HG03175 (cell line): ENCODE data around the gene MAT2A.
A peak's percentile ranks its signal among the peaks of the same experiment; 100 is the strongest.
"Not testable (repeated sequence)": the region's sequence is repeated elsewhere in the genome, so short reads cannot be mapped to it uniquely, and the experiment has no call there.

Experiments
- ATAC-seq: cut with Tn5 transposase; IDR thresholded peaks from one replicate; pipeline ENCODE4 v1.9.1; 2021; ENCODE audit warnings: mild to moderate bottlenecking, moderate library complexity; ENCODE audit not compliant: unreplicated experiment

The MAT2A gene

DNA sequence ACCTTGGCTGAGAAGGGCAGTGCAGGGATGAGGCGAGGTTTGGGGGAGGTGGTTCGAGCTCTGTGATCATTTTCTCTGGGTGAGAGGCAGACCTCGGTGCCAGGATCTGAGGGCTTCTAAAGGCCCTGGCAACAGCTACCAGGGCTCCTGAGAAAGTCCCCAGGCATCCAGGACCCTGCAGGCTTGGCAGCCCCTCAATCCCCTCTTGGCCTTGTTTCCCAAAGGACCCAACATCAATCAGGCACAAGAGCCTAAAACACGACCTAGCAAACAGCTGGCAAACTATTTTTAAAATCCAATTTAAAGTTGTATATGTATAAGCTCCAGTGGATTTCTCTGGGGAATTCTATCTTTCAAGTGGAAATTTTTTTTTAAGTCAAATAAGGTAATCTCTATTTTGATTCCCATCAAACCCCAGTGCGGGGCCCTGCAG lies 15.0 kb upstream of the MAT2A start:
- no peak for ATAC-seq

DNA sequence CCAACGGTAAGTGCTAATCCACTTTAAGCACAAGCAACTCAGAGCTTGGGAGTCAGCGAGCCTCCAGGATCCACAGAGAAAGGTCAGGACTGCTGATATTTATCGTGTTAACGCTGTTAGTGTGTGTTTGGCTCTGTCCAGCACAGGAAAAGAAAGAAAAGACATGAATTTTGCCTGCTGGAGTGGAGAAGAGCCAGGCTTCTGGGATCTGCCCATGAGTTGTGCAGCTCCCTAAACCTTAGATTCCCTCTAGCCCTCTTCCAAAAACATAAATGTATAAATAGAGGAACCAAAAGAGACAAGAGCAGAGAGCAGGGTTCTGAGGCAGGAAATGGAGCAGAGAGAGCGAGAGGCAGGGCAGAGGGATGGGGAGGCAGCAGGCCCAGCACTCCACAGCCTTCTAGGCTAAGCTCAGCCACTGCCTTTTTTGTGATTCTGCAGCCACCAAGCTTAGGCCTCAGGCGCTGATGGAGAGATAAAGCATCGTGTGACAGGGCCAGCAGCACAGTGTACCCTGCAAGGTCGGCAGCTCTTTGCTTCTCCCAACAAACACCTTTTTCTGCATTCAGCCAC lies 14.5 kb upstream of the MAT2A start:
- ATAC-seq, result no peak

DNA sequence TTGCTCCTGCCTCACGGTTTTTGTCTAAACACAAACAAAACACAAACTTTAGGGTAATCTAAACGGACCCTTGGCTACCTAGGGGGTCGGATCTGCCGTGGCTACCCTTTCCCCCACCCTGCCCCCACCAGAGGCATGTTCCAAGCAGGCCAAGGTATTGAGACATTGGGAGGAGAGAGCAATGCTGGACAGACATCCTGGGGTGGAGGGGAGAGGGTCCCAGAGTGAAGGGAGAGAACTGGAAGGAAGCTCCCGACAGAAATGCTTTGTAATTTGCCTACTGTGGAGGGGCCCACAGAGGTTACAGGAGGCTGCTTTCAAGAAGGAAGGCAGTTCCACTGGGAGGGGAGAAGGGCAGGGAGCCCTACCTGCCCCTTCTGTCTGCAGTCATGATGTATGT lies 13.9 kb upstream of the MAT2A start:
- no peak for ATAC-seq

DNA sequence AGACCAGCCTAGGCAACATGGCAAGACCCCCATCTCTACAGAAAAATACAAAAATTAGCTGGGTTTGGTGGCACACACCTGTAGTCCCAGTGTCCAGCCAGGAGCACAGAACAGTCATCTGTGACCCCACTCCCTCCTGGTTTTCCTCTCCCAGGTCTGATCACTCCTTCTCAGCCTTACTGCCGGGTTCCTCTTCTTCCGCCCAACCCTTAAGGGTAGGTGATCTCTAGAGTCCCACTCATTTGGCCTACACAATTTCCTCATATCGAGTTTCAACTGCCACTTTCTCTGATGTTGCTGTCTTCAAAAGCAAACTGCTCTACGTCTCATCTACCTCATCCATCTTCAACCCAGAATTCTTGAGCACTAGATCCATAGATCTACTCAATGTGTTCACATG lies 13.4 kb upstream of the MAT2A start:
- no peak for ATAC-seq

DNA sequence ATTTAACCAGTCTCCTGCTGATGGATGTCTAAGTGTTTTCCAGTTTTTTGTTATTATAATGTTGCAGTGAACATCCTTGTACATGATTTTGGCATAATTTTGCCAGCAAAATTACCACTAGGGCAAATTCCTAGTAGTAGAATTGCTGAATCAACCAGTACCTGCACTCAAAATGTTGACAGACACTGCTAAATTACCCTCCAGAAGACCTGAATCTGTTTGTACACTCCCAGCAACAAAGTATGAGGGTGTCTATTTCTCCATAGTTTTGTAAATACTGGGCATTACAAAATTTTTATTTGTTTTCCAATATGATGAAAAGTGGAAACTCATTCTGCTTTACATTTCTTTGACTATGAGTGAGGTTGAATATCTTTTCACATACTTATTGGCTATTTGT lies 11.2 kb upstream of the MAT2A start:
- ATAC-seq, result no peak

DNA sequence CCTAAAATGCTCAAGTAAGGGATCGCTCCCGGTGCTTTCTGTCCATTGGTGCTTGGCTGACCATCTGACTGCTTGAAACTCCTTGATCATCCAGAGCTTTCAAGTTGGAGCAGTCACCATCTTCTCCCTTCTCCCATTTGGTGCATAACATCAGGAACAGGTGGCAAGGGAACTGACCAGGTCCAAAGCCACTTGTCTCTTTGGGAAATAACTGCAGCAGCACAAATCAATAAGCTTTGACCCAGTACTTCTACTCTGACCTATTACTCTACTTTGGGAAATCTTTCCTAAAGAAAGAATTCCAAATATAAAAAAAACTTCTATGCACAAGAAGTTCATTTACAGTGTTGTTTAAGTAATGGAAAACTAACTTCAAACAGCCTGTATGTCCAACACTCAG lies 10.6 kb upstream of the MAT2A start:
- ATAC-seq, result no peak

DNA sequence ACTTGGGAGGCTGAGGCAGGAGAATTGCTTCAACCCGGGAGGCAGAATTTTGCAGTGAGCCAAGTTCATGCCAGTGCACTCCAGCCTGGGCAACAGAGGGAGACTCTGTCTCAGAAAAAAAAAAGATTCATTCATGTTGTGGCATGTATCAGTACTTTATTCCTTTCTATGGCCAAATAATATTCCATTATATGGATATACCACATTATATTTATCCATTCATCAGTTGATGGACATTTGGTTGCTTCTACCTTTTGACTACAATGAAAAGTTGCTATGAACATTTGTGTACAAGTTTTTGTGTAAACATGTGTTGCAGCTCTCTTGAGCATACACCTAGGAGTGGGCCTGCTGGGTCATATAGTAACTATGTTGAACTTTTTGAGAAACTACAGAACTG lies 9.2 kb upstream of the MAT2A start:
- ATAC-seq, result no peak

DNA sequence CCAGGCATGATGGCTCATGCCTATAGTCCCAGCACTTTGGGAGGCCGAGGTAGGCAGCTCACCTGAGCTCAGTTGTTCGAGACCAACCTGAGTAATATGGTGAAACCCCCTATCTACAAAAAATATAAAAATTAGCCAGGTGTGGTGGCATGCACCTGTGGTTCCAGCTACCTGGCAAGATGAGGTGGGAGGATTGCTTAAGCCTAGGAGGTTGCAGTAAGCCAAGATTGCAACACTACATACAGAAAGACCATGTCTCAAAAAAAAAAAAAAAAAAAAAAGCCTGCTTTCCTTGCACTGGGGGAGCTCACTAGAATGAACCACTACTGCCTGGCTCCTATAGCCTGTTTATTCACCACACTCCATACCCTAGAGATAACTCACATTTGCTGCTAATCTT lies 7.4 kb upstream of the MAT2A start:
- ATAC-seq, result no peak

DNA sequence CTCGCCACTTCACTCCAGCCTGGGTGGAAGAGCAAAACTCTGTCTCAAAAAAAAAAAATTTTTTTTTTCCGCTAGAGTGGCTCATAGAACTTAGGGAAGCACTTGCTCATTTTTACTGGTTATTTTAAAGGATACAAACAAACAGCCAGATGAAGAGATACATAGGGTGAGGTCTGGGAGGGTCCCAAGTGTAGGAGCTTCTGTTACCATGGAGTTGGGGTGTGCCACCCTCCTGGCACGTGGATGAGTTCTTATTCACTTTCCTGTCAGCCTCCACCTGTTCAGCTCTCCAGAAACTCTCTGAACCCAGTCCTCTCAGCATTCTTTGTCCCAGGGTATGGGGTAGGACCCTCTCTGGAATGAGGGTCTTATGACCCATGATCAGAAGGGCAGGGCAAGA lies 4.9 kb upstream of the MAT2A start:
- ATAC-seq, result no peak

DNA sequence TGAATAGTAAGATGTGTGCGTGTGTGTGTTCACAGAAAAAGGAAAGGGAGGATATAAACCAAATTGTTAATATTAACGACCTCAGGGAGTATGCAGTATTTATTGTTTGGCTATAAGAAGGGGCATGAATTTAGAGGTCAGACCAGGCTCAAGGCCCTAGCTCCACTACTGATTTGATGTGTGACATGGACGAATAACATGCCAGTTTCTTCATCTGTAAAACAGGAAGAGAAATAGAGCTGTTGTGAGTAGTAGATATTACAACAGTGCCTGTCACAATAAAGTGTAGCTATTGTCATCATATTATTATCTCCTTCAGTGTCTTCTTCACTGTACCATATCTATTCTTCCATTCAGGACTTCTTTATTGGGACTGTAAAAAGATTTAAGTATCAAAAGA lies 4.1 kb upstream of the MAT2A start:
- no peak for ATAC-seq

DNA sequence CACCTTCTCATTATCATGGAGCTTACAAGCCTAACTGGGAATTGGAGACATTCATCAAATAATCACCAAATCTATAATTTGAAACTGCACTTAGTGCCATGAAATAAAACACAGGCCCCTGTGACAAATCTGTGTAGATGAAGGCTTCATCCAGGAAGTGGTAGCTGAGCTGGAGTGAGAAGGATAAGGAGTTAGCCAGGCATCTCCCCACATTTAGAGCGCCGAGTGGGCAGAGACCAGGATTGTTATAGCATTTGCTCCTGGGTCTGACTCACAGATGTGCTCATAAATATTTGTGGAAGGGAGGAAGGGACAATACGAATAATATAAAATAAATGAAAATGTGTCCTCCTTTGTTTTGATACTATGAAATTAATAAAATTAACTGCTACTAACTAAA lies 2.5 kb upstream of the MAT2A start:
- no peak for ATAC-seq

DNA sequence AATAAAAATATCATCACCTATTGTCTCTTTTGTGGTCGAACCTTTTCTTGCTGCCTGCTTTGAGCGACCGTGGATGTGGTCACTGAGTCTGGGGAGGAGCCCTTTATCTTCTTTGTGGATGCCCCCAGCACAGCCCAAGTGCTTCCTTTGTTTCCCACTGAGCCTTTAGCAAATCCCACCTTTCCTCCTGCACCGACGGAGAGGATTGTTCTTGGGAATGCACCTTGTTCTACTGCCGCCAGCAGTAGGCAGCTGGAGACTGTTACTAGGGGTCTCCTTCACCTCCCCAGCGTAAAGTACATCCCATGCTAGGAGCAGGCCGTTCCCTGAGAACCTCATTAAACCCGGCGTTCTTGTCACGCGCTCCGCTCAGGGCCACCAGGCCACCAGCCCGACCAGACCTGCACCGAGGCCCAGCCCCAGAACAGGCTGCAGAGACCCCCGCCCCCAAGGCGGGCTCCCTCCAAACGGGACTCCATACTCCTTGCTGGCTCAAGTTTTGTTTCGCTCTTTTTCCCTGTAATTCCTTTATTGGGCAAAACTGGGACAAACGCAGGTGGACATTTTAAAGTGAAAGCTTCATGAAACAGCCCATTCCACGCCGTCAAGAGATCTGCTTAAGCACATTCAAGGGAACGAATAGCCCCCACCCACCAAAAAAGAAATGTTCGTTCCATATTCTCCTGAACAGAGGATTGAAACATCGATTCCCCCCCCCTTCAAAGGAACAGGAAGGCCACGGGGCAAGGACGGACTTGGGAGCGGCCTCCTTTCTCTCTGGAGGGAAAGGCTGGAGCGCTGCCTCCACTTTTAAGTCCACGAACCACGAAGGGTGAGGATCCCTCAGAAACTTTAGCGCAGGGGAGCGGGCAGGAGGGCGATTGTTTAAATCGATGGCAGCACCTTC lies 1.1 kb upstream of the MAT2A start:
- no peak for ATAC-seq

DNA sequence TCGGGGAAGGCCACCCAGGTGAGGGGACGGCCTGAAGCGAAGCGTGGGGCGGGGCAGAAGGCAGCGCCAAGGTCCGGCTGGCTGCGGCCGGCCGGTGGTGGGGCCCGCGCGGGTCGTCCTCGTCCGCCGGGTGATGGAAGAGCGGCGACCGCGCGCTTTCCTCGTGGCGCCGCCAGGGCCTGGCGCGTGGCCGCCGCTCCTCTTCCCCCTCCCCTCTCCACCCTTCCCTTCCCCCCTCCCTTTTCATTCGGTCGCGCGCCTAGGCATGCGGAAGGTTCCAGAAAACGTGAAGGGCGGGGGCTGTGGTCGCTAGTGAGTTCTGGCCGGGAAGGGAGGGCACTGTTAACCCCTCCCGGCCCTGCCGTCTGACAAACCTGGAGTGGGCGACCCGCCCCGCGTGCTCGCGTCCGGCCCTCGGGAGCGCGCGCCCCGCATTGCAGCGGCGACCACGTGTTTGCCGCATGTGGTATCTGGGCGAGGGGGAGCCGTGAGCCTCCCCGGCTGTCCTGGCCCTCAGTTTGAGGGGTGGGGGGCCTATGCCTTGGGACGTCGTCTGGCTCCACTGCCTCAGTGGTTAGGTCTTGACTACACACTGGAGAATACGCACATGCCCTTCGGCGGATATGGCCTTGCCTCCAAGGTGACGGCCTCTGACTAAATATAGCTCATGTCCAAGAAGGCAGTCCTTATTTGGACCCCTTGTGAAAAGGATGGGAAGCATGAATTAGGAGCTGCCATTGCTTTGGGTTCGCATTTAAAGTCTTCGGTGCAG lies 579 bp downstream of the MAT2A start:
- peak; percentile 29 for ATAC-seq

DNA sequence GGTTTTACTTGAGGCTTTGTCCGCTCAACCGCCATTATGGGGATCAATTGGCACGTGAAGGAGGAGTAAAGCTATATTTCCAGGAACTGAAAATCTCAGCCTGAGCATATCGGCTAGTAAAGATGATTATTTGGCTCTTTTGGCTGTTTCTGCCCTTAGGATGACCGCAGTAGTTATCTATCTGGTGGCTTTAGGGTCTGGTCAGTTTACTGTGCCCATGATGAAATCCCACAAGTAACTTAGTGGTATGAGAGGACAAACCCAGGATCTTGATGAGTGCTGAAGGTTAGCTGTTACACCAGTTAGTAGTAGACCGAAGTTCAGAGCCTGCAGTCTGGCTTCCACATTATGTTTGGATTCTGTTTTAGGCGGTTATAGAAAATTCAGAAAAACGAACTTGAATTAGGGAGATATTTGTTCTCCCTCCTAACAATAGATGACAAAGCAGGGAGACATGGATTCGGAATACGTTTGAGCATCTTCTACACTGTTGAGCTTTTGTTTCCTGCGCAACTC lies 1.2 kb downstream of the MAT2A start:
- ATAC-seq, result no peak

DNA sequence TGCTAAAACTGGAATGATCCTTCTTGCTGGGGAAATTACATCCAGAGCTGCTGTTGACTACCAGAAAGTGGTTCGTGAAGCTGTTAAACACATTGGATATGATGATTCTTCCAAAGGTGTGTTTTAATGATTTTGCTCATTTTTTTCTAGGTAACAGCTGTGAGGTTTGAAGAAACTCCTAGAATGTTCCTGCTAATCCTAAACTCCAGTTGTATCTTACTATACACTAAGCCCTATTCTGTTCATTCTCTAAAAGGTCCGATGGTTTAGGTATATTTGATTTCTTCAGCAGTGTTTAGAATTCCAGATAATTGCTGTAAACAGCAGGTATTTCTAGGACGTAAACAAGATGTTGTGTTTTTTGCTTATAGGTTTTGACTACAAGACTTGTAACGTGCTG lies 2.3 kb downstream of the MAT2A start:
- ATAC-seq, result no peak

DNA sequence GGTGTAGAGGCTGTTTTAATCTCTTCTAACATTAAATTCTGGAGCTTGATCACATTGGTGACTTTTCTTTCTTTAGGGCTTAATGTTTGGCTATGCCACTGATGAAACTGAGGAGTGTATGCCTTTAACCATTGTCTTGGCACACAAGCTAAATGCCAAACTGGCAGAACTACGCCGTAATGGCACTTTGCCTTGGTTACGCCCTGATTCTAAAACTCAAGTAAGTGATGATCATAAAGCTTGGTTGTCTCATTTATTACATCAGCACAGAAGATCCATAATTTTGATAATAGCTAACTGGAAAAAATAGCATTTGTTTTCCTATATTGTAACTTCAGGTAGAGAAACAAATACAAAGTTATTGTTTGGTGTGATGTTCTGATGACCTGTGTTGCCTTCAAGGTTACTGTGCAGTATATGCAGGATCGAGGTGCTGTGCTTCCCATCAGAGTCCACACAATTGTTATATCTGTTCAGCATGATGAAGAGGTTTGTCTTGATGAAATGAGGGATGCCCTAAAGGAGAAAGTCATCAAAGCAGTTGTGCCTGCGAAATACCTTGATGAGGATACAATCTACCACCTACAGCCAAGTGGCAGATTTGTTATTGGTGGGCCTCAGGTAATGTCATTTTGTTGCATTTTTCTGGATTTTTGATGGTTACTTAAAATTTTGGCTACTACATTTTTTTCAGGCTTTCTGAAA lies 2.9 kb downstream of the MAT2A start:
- no peak for ATAC-seq

DNA sequence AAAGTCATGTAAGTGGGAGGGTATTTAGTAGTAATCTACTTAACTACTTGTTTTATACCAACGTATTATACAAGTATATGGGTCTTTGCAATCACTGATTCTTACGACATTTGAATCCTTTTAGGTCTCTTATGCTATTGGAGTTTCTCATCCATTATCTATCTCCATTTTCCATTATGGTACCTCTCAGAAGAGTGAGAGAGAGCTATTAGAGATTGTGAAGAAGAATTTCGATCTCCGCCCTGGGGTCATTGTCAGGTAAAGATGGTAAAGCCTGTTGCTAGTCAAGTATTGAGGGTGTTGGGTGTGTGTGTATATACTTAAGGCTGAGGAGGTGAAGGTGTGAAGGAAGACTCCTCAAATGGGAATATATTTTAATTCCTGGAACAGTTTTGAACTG lies 3.8 kb downstream of the MAT2A start:
- ATAC-seq, result no peak

DNA sequence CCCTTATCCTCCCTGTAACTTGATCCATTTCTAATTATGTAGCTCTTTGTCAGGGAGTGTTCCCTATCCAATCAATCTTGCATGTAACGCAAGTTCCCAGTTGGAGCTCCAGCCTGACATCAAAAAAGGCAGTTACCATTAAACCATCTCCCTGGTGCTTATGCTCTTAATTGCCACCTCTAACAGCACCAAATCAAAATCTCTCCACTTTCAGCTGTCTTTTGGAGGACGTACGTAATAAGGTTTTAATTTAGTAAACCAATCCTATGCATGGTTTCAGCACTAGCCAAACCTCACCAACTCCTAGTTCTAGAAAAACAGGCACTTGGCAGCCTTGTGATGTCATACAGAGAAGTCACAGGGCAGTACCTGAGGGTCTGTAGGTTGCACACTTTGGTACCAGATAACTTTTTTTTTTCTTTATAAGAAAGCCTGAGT lies 5.3 kb downstream of the MAT2A start:
- ATAC-seq, result not testable (repeated sequence)

DNA sequence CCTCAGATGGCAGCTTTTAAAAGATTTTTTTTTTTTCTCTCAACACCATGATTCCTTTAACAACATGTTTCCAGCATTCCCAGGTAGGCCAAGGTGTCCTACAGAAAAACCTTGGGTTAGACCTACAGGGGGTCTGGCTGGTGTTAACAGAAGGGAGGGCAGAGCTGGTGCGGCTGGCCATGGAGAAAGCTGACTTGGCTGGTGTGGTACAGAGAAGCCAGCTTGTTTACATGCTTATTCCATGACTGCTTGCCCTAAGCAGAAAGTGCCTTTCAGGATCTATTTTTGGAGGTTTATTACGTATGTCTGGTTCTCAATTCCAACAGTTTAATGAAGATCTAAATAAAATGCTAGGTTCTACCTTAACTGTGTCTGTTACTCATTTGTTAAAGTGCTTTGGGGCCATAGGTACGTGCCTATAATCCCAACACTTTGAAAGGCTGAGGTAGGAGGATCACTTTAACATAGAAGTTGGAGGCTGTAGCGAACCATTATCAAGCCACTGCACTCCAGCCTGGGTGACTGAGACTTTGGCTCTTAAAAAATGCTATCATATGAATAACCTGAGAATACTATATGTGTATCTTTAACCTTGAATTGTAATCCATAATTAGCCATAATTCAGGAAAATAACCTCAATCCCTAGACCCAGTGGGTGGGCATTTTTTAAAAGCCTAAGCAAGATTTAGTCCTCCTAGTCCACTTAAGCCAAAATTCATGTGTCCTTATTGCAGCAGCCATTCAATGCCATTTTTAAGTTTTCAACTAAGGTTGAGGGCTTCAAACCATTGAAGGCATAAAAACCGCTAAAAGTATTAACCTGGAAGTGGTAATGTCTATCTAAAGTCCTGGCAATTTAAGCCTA lies 6.2 kb downstream of the MAT2A start:
- not testable (repeated sequence) for ATAC-seq

DNA sequence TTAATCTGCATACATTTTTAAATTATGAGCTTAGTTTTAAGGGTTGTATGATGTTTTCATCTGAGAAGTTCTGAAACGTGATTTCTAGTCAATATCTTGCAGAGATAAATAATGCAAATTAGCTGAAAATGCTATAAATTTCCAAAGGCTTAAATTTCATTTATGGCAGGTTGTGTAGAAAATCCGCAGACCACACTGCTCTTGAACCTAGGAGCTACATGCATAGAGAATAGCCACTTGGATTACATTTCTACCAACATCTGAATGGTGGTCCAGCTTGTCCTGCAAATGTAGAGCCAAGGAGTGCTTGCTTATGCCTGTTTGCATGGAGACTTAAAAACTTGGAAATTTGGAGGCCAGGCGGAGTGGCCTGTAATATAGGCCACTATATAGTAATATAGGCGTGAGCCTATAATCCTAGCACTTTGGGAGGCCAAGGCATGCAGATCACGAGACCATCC lies 6.8 kb downstream of the MAT2A start:
- no peak for ATAC-seq
